HG02938 (cell line): ENCODE results near the gene RAB2B.

Source experiments
- ATAC-seq: cut with Tn5 transposase; IDR thresholded peaks from one replicate; pipeline ENCODE4 v1.9.1; 2021; ENCODE audit warnings: mild to moderate bottlenecking, moderate library complexity; ENCODE audit not compliant: unreplicated experiment

The RAB2B gene

GRCh38 chr14:21476925-21477681, at the start of gene RAB2B, which contains the start of gene TOX4:
TSS of gene RAB2B (minus strand) at chr14:21476959. CDS start at chr14:21476872, 87 bp downstream.
TSS of gene TOX4 (plus strand) at chr14:21477195. CDS start at chr14:21477279, 84 bp downstream.
- ATAC-seq, result peak; percentile 98

- ATAC-seq, result no peak
Observed at GRCh38 chr14:21525962-21526671, 49.4 kb upstream of the RAB2B start, which contains the start of gene SALL2. TSS of gene SALL2 (minus strand) at chr14:21526346. CDS start at chr14:21526127, 219 bp downstream.

DNA sequence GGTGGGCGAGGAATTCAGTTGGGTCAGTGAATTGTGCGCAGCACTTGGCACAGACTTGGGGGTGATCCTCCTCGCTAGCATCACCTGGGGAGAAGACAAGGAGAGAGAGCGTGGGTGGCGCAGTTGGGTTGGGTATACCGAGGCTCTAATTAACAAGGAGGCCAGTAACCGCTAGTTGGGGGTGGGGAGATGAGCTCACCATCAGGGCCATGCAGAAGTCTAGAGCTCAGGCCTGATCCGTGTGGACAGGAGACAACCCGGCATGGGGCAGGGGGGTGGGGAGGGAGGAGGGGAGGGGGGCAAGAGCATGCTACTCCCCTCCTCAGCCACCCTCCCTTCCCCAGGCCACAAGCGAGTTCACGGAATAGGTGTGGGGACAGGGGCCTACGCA, 48.8 kb upstream of the RAB2B start:
- ATAC-seq, result no peak

GRCh38 chr14:21524575-21525490, 48.1 kb upstream of the RAB2B start:
- no peak for ATAC-seq

DNA sequence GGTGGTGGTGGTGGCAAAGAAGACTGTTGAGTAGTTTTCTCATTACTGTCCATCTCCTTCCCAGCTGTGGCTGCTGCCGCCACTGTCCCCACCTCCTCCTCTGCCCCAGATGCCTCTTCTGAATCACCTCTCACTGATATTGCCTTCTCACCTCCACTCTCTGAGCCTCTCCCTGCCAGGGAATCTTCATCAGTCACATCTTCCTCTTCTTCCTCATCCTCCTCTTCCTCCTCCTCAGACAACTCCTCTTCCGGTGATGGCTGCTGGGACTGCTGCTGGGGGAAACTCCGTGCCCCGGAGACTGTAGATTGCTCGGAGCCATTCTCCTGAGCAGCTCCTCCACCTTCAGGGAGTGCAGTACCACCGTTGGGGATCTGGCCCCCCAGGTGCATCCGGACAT, 46.4 kb upstream of the RAB2B start:
- ATAC-seq, result no peak

- ATAC-seq, result no peak
Observed at GRCh38 chr14:21521501-21521900, 44.7 kb upstream of the RAB2B start.

GRCh38 chr14:21520767-21521166, 44.0 kb upstream of the RAB2B start:
- no peak for ATAC-seq

GRCh38 chr14:21518725-21519124, 42.0 kb upstream of the RAB2B start:
- no peak for ATAC-seq

- no peak for ATAC-seq
Observed at GRCh38 chr14:21514341-21514740, 37.6 kb upstream of the RAB2B start.

GRCh38 chr14:21510735-21511657, 34.2 kb upstream of the RAB2B start, which contains the start of gene METTL3:
TSS of gene METTL3 (minus strand) at chr14:21511340. CDS start at chr14:21511223, 117 bp downstream.
- peak; percentile 96 for ATAC-seq

DNA sequence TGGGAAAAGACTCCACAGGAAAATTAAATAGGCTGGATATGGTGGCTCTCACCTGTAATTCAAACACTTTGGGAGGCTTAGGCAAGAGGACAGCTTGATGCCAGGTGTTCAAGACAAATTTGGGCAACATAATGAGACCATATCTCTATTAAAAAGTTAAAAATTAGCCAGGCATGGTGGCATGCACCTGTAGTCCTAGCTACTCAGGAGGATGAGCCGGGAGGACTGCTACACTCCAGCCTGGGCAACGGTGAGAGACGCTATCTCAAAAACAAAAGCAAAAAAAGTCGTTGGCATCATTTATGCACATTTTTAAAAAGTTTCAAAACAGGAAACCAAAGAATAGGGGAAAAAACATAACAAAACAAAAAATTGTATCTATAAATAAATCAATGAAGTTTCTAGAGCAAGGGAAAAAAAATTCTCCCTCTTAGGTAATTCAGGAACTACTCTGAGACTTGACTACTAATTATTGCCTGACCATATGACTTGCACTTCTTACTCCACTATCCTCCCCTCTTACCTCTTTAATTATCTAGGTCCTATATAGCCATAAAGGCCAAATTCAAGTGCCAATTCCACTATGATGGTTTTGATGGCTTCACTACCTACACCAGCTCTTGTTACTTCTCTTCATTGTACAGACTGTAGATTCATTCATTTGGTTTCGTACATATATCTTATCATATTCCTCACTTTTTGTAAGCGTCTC, 32.8 kb upstream of the RAB2B start:
- no peak for ATAC-seq

GRCh38 chr14:21506557-21506956, 29.8 kb upstream of the RAB2B start:
- ATAC-seq, result no peak

GRCh38 chr14:21505012-21505553, 28.3 kb upstream of the RAB2B start:
- ATAC-seq, result peak; percentile 77

DNA sequence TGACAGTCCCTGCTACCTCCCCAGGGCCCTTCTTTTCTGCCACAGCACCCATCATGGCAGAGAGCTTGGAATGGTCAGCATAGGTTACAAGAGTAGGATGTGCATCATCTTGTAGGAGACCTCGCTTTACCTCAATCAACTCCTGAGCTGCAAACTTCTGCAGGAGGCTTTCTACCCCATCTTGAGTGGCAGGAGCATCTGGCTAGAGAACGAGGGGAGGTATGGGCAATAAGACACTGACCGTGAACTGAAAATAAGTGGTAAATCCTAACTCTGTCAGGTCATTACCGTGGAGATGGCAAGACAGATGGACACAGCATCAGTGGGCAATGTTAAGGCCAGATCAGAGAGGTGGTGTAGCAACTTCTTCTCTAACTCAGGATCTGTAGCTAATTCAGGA, 26.6 kb upstream of the RAB2B start:
- ATAC-seq, result no peak

GRCh38 chr14:21501568-21501967, 24.8 kb upstream of the RAB2B start:
- ATAC-seq, result no peak

DNA sequence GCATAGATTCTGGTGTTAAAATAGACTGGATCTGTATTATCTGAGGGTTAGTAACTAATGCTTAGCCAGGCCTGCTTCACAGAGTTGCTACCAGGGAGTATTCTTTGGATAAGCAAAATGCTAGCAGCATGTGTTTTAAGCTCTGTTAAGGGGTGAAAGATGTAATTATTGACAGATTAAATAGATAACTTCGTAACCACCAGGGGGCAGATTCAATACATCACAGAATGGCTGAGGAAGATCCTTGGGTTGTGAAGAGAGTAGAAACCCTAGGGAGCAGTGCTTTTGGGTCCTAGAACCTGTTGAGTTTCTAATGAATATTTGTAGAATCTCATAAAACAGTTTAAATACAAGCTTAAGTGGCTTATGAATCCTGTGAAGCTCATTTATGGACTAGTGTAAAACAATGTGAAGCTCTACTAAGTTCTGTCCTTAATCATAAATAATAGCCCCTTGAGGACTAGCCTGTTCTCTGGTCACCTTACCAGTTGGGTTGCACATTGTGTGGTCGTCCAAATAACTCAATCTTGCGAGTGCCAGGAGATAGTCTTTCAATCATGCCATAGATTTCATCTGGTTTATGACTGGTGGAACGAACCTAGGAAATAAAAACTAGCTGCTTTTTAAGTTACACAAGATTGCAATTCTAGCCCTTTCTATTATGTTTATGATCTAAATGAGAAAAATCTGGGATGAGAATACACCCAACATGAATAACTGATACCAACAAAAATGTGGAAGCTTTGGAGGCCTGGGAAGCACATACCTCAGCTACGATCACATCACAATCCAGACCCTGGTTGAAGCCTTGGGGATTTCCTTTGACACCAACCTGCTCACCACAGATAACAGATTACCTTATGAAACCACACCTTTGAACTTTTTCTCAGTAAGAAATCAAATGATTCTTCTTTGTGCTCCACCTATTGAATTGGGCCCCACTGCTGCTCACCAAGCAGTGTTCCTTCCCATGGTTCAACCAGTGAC, 22.1 kb upstream of the RAB2B start:
- no peak for ATAC-seq

- ATAC-seq, result no peak
Observed at GRCh38 chr14:21496453-21496852, 19.7 kb upstream of the RAB2B start.
